ENCODE measurements around the gene IQCE.

Gene IQCE

GRCh38 chr7:2558629-2559282 is at the start of gene IQCE:
Gene IQCE, plus strand, starts transcription at chr7:2558979. Its CDS starts 203 bp downstream, at chr7:2559182.
- peaks cover 4% of the 10 kb centered on the region for H3K36me3 ChIP-seq (ENCODE audit: control insufficient read depth, low read length)
- no peak within 1 kb of the TSS for H3K27ac ChIP-seq (ENCODE audit: low read depth, low read length)
- peaks cover 47% of the 10 kb centered on the region for H3K4me1 ChIP-seq (ENCODE audit: control insufficient read depth, low read length)
- H3K4me2 ChIP-seq (ENCODE audit: low read length): peak within 1 kb of the TSS; percentile 68
- peak within 1 kb of the TSS; percentile 71 for H3K4me3 ChIP-seq (ENCODE audit: low read length)
- H4K20me1 ChIP-seq (ENCODE audit: control insufficient read depth, insufficient read depth, low read depth, low read length): no peaks in the 10 kb centered on the region
- peaks cover 18% of the 10 kb centered on the region for H3F3A ChIP-seq (ENCODE audit: control insufficient read depth, insufficient read depth)
- TF ChIP-seq EZH2phosphoT487 (IDR thresholded peaks at IDR 0.05; ENCODE audit: borderline replicate concordance, low read length) (no peak), CTCF (IDR thresholded peaks at IDR 0.05; ENCODE audit: low read depth, low read length, poor library complexity, severe bottlenecking) (no peak)
- H3K27me3 ChIP-seq (ENCODE audit: control insufficient read depth, low read length): no peaks in the 10 kb centered on the region
- H3K9me2 ChIP-seq (replicated peaks; ENCODE audit: control insufficient read depth, low read length): no peaks in the 10 kb centered on the region
- H3K79me2 ChIP-seq (ENCODE audit: control insufficient read depth, low read length): peaks cover 18% of the 10 kb centered on the region
- H3K9me3 ChIP-seq (ENCODE audit: control insufficient read depth, insufficient read depth, low read length): no peaks in the 10 kb centered on the region

GRCh38 chr7:2509298-2509906 is 49.4 kb upstream of the IQCE start:
- 0 out of 2 replicates have a peak overlapping the region, but pooled peaks have one; percentile 5 for H3K27ac ChIP-seq (ENCODE audit: low read depth, low read length)
- H3K9me3 ChIP-seq (ENCODE audit: control insufficient read depth, insufficient read depth, low read length): no peaks in the 10 kb centered on the region
- peak overlapping the region; percentile 31 for H3K4me3 ChIP-seq (ENCODE audit: low read length)
- no peaks in the 10 kb centered on the region for H4K20me1 ChIP-seq (ENCODE audit: control insufficient read depth, insufficient read depth, low read depth, low read length)
- no peaks in the 10 kb centered on the region for H3K9me2 ChIP-seq (replicated peaks; ENCODE audit: control insufficient read depth, low read length)
- H3K36me3 ChIP-seq (ENCODE audit: control insufficient read depth, low read length): no peaks in the 10 kb centered on the region
- no peak for TF ChIP-seq CTCF (IDR thresholded peaks at IDR 0.05; ENCODE audit: low read depth, low read length, poor library complexity, severe bottlenecking)
- TF ChIP-seq EZH2phosphoT487 (IDR thresholded peaks at IDR 0.05; ENCODE audit: borderline replicate concordance, low read length): no peak
- peaks cover 58% of the 10 kb centered on the region for H3K4me1 ChIP-seq (ENCODE audit: control insufficient read depth, low read length)
- H3F3A ChIP-seq (ENCODE audit: control insufficient read depth, insufficient read depth): peaks cover 8% of the 10 kb centered on the region
- H3K79me2 ChIP-seq (ENCODE audit: control insufficient read depth, low read length): no peaks in the 10 kb centered on the region
- peaks cover 10% of the 10 kb centered on the region for H3K27me3 ChIP-seq (ENCODE audit: control insufficient read depth, low read length)
- peak overlapping the region; percentile 51 for H3K4me2 ChIP-seq (ENCODE audit: low read length)

- peaks cover 58% of the 10 kb centered on the region for H3K4me1 ChIP-seq (ENCODE audit: control insufficient read depth, low read length)
- H3K79me2 ChIP-seq (ENCODE audit: control insufficient read depth, low read length): no peaks in the 10 kb centered on the region
- peaks cover 8% of the 10 kb centered on the region for H3F3A ChIP-seq (ENCODE audit: control insufficient read depth, insufficient read depth)
- no peaks in the 10 kb centered on the region for H3K9me2 ChIP-seq (replicated peaks; ENCODE audit: control insufficient read depth, low read length)
- no peaks in the 10 kb centered on the region for H3K36me3 ChIP-seq (ENCODE audit: control insufficient read depth, low read length)
- H3K27me3 ChIP-seq (ENCODE audit: control insufficient read depth, low read length): peaks cover 10% of the 10 kb centered on the region
- H3K4me2 ChIP-seq (ENCODE audit: low read length): peak overlapping the region; percentile 93
- H3K9me3 ChIP-seq (ENCODE audit: control insufficient read depth, insufficient read depth, low read length): no peaks in the 10 kb centered on the region
- H3K27ac ChIP-seq (ENCODE audit: low read depth, low read length): no peak overlapping the region
- H4K20me1 ChIP-seq (ENCODE audit: control insufficient read depth, insufficient read depth, low read depth, low read length): no peaks in the 10 kb centered on the region
- TF ChIP-seq CTCF (IDR thresholded peaks at IDR 0.05; ENCODE audit: low read depth, low read length, poor library complexity, severe bottlenecking): no peak
- TF ChIP-seq EZH2phosphoT487 (IDR thresholded peaks at IDR 0.05; ENCODE audit: borderline replicate concordance, low read length): no peak
- no peak overlapping the region for H3K4me3 ChIP-seq (ENCODE audit: low read length)
Observed at GRCh38 chr7:2510130-2510776, 48.5 kb upstream of the IQCE start.

Measured in DOHH2 (cell line).